ENCODE results near the gene NDUFAB1.
"Not testable (repeated sequence)": the region's sequence is repeated elsewhere in the genome, so short reads cannot be mapped to it uniquely, and the experiment has no call there.

Gene NDUFAB1

DNA sequence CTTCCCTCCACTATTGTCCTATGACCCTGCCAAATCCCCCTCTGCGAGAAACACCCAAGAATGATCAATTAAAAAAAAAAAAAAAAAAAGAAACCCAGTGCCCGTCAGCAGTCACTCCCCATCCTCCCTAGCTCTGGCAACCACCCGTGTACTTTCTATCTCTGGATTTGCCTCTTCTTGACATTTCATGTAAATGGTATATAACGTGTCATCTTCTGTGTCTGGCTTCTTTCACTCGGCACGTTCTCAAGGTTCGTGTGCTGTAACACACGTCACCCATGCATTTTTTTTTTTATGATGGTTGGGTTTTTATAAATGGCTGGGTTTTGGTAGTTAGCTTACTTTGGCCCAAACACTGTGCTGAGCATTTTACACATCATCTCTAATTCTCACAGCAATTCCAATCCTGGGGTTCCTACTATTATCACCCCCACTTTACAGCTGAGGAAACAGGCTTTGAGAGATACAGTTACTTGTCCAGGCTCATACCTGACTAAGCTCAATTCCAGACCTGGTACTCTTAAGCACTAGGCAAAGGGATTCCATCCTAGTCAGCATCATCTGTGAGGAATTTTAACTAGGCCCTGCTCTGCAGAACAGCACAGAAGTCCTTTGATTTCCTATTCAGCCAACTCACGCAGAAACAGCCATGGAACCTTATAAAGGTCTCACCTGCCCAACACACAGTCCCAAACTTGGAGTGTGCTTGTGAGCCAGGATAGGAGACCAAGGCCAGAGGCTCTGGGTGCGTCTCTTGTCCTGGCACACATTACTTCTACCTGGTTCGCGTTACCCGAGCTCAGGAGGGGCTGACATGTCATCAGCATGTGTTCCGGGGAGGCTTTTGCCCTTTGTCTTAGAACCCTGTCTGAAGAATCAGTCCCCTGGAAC, 11.7 kb downstream of the NDUFAB1 start:
- no peak for DNase-seq (ENCODE audit: low spot score)

DNA sequence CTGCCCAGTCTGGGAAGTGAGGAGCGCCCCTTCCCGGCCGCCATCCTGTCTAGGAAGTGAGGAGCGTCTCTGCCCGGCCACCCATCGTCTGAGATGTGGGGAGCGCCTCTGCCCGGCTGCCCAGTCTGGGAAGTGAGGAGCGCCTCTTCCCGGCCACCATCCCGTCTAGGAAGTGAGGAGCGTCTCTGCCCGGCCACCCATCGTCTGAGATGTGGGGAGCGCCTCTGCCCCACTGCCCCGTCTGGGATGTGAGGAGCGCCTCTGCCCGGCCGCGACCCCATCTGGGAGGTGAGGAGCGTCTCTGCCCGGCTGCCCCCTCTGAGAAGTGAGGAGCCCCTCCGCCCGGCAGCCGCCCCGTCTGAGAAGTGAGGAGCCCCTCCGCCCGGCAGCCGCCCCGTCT, 12.8 kb downstream of the NDUFAB1 start:
- not testable (repeated sequence) for DNase-seq (ENCODE audit: low spot score)

DNA sequence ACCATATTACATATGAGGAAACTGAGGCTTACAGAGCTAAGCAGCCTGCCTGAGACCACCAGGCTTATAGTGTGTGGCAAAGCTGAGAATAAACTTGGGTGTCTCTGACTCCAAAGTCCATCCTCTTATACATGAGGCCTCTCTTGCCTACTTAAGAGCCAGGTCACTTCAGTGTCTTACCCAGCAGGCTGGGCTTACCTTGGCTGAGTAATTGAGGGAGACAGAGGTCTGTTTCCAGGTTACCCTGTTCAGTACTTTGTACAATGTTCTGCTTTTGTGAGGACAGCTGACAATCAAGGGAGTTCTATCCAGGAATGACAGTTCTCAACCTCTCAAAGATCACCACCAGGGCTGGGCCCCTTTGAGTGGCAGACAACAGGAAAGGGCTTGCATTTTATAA, 14.4 kb downstream of the NDUFAB1 start:
- DNase-seq (ENCODE audit: low spot score) = no peak

DNA sequence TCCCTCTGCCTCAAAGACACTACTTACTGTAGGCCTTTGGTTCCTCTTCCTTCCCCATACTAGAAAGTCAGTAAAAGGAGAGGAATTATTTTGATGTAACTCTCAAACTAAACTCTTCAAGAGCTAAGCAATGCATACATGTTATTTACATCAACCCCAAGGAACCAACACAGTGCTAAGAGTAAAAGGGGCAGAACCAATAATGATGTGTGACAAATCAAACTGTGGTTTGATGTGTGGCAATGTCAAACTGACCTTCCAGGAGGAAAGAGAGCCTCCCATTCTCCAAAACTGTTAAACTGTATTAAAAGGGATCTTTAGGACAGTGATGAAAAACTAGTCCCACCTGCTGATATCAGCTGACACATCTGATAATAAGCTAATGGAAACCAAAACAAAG, 15.7 kb downstream of the NDUFAB1 start:
- no peak for DNase-seq (ENCODE audit: low spot score)

DNA sequence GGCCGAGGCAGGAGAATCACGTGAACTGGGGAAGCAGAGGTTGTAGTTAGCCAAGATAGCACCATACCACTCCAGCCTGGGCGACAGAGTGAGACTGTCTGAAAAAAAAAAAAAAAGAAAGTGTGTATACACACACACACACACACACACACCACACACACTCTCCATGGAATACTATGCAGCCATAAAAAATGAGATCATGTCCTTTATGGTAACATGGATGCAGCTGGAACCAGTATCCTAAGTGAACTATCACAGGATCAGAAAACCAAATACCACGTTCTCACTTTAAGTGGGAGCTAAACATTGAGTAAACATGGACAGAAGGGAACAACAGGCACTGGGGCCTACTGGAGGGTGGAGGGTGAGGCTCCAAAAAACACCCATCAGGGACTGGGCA, 16.7 kb downstream of the NDUFAB1 start:
- DNase-seq (ENCODE audit: low spot score) = no peak

DNA sequence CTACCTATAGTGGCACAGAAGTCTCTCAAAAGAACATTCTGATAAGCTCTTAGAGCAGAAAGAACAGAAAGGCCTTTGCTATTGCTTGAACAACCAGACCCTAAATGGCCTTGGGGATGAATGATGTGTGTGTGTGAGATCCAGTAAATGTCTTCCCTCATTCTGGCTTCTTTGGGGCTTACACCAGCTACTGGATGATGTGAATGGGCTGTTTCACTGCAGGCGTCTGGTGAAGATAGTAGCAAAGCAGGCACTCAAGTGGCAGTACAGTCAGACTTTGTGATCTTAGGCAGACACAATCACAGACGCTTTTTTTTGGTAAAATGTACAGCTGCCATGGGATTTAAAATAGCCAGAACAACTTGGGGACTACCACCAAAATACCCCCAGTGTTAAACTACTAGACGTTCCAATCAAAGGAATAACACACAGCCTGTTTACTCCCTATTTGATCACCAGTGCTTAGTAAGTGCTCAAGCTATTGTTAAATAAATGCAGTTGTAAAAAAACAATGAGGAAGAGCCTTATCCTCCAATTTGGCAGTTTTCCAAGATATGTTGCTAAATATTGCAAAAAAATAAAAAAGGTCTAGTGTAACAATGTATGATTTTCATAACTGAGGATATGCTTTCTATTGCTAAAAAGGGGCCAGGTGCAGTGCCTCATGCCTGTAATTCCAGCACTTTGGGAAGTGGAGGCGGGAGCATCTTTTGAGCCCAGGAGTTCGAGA, 17.9 kb downstream of the NDUFAB1 start:
- DNase-seq (ENCODE audit: low spot score) = no peak

DNA sequence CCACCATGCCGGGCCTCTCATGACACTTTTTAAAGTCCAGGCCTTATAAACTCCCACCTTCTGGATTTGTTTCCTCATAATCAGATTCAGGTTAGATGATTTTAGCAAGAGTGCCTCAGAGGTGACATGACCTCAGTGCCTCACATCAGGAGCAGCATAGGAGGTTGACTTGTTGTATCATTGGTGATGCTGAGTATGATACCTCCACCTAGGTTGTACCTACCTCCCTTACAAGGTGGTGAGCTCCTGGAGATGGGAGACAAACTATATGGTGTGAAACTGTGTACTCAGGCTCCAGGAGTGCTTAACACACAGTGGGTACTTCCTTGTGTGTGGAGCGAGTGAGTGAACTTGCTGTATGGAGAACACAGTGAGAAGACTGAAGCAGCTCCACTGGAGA, 18.6 kb downstream of the NDUFAB1 start:
- DNase-seq (ENCODE audit: low spot score) = no peak

DNA sequence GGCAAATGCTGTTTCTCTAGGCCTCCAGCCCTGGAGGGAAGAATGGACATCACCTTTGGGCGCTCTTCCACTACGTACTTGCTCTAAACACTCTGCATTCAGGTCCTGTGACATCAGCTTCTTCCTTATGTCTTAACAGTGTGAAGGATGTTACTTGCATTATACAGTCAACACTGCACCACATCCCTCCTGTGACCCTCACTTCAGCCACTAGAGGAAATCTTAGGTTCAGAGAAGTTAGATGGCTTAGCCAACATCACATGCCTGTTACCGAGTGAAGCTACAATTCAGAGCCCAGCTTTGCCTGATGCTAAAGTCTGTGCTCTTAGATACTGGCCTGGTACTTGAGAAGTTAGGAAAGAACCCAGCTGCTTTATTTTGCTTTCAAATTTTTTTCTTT, 20.3 kb downstream of the NDUFAB1 start:
- DNase-seq (ENCODE audit: low spot score) = no peak

DNA sequence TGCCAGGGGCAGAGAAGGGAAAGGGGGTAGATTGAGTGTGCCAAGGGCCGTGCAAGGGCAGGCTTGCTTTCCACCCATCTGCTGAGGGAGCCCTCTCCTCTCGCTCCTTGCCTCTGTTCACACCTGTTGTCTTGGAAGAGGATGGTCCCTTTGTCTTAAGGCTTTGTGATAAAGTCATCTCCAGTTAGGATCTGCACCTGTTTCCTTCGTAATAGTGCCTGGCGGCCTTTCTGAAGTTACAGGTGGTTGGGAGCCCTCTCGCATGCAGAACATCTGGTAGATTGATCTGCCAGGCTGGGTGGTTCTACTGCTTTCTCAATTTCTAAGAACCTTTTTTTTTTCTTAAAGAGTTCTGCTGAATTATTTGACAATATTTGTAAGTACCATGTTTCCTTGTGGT, 22.3 kb downstream of the NDUFAB1 start:
- DNase-seq (ENCODE audit: low spot score) = no peak

DNA sequence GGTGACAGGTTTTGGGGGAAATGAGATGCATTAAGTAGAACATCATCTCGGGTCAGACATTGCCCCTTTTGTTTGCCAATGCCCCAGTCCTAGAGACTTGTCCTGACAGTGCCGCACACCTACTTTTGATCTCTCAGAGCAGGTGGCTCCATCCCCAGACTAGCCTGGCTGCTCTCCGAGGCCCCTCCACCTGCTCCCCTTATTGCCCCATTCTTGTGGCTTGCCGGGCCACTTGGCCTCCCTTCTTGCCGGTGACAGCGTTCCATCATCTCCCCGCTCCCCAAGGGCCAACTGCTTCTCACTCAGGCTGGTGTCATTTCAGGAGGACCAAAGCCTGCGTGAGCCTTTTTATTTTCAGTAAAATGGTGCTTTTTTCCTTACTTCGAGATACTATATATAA, 23.7 kb downstream of the NDUFAB1 start:
- DNase-seq (ENCODE audit: low spot score) = no peak

DNA sequence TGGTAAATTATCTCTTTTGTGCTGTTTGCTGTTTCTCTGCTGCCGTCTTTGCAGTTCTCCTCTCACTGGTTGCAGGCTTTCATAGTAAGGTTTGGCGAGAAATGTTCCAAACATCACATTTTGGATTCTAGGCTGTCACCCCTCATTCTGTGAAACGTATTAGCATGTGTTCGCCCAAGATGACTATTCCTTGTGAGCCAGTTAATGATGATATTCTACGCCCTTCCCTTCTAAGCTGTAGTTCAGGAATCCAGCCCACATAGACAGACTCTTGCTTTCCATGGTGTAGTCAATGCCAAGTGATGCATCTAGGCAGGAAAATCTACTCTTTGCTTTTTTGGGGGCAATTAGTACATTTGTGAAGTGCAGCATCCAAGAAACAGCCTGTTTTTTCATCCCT, 24.2 kb downstream of the NDUFAB1 start:
- no peak for DNase-seq (ENCODE audit: low spot score)

DNA sequence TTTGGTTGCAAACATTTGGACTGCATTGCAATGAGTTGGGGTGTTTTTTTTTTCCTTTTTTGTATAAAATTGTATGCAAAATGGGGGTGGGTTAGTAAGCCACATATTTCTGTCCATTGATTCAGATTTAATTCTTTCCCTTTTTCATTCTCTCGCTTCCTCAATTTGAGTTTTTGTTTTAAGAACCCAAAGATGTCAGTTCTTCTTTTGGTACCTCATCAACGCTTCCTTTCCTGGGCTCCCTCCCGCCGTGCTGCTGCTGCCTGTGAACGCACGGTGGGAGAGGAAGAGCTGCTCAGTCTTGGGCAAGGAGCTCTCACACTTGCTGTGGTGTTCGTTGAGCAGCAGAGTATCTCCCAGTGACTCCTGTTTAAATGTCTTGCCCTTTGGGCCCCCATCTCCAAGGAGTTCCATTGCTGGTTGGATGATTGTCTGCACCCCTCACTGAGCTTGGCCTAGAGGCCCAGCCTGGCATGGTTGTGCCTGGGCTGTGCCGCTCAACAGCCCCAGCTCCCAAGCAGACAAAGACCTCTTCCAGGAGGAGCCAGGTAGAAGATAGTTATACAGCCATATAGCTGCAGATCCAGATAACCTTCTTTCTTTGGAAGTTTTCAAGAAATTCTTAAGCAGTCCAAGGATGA, 25.0 kb downstream of the NDUFAB1 start:
- DNase-seq (ENCODE audit: low spot score) = peak; percentile 71

DNA sequence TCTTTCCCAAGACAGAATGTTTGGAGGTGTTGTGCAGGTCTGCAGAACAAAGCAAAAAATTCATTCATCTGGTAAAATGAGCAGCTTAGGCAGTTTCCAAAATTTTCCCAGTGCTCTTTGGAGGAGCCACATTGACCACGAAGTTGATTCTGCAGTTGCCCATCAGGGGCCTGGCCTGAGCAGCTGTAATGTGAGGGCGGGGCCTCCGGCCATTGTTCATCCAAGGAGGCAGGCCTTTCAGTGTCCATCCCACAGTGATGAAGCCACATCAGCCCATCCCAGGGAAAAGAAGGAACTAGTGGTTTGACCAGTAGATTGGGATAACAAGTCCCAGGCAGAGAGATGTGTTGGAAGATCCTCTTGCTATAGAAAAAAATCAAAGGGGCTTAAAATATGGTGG, 28.5 kb downstream of the NDUFAB1 start:
- DNase-seq (ENCODE audit: low spot score) = no peak

DNA sequence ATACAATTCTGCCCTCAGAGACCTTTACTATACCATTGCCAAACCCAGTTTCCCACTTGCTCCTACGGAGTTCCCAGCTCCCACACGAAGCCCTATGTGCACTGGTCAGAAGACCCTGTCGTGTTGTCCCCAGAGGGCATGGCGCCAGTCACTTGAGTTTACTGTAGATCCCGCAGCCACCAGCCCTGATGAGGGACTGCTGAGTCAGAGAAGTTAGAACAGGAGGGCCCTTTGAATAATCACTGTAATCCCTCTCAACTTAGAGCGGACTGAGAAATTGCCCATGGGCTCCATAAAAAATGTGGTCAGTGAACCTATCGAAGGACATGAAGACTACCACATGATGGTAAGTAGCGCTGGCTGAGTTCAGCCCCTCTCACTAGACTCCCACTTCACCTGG, 29.4 kb downstream of the NDUFAB1 start:
- DNase-seq (ENCODE audit: low spot score) = no peak

DNA sequence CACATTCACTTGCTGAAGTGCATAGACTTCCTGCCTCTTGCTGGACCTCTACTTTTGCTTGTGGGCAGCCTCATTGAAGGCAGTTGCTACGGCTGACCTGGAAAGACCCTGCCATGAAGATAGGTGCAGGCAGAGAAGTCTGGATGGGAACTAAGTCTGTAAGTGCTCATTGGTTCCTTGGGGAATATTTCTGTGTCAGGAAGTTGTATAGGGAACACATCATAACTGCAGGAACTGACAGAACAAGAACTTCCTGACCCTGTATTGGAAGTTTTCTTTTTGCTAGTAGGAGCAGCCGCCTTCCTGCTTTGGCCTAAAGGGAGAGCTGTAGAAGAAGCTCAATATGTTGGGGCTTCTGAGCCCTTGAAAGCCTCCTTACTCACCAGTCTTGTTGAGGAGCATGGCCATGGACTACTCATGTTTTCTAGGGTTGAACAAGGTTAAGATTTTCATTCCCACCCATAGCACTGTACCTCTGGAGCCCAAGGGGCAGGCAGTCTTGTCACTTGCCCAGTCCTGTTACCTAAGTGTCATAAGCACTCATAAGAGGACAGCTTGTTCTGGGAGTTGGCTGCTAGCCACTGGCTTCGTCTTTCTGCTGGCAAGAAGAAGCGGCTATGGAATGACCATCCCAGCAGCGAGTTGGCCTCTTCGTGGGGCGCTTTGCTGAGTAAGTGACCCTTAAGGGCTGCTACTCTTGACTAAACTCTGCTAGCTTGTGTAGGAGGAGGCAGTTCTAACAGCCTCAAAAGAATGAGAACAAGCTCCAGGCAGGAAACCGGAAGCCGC, 31.3 kb downstream of the NDUFAB1 start:
- DNase-seq (ENCODE audit: low spot score) = no peak

DNA sequence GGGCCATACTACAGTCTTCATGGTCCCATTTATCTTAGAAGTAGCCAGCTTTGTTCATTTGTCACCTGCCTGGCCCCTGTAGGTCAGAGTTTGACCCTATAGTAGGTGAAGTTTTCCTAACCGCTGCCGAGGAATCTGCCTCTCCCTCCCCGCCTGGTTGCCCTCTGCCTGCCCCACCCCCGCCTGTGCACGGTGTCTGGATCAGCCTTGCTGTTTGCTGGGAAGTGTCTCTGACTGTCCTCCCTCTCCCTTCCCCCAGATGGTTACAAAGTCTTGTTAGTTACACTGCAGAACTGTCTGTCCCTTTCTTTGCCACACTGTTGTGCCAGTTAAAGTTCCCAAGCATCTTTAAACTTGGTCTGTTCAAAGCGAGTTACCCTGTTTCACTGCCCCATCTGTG, 32.9 kb downstream of the NDUFAB1 start:
- no peak for DNase-seq (ENCODE audit: low spot score)

DNA sequence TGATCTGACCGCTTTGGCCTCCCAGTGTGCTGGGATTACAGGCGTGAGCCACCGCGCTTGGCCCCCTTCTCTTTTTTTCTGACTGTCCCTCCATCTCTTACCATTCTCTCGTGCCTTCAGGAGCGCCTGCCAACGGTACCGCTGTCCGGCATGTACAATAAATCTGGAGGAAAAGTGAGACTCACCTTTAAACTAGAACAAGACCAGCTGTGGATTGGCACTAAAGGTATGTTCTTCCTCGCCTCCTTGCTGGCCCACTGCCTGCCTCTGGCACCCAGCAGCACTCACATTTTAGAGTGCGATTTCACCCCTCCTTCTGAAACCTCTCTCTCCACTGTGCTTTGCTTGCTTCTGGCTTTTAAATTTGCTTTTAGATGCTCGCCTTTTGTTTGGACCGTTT, 33.6 kb downstream of the NDUFAB1 start:
- DNase-seq (ENCODE audit: low spot score) = no peak

DNA sequence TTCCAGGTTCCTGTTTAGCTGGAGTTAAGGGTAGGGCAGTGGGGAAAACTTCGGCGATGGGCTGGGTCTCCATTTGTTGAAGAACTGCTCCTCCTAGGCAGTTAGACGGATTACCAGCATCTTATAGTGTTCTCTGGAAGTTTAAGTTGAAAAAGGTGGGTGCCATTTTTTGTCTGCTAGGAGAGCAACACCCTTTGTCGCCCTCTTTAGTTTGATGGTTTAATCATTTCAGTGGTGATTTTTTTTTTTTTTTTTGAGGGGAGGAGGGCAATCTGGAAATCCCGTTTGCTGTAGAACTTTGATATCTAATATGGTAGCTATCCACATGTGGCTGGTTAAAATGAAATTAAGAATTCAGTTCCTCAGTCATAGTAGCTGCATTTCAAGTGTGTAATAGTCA, 34.5 kb downstream of the NDUFAB1 start:
- DNase-seq (ENCODE audit: low spot score) = no peak

DNA sequence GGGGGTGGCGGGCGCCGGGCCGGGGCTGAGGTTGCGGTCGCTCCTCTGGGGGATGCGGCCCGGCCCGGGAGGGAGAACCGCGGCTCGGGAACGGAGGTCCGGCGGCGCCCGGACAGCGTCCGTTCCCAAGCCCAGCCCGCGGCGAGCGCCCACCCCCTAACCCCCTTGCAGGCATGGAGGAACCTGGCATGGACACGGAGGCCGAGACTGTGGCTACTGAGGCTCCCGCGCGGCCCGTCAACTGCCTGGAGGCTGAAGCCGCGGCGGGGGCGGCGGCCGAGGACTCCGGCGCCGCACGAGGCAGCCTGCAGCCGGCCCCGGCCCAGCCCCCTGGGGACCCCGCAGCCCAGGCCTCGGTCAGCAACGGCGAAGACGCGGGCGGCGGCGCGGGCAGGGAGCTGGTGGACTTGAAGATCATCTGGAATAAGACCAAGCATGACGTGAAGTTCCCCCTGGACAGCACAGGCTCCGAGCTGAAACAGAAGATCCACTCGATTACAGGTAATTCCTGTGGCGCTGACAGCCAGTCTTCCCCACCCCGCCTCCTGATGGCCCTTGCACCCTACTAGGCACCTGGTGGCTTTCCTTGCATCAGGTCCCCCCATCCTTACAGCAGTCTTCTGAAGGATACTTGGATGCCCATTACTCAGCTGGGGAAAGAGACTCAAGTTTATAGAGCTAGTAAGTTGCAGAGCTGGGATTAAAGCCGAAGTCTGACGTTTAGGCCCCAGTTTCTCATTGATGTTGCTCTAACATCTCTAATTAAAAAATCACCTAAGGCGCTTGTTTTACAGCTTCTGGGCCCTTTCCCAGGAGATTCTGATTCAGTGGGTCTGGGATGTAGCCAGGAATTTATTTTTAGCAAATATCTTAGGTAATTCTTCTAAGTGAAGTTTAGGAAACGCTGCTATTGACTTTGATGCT, 38.1 kb downstream of the NDUFAB1 start:
- no peak for DNase-seq (ENCODE audit: low spot score)

DNA sequence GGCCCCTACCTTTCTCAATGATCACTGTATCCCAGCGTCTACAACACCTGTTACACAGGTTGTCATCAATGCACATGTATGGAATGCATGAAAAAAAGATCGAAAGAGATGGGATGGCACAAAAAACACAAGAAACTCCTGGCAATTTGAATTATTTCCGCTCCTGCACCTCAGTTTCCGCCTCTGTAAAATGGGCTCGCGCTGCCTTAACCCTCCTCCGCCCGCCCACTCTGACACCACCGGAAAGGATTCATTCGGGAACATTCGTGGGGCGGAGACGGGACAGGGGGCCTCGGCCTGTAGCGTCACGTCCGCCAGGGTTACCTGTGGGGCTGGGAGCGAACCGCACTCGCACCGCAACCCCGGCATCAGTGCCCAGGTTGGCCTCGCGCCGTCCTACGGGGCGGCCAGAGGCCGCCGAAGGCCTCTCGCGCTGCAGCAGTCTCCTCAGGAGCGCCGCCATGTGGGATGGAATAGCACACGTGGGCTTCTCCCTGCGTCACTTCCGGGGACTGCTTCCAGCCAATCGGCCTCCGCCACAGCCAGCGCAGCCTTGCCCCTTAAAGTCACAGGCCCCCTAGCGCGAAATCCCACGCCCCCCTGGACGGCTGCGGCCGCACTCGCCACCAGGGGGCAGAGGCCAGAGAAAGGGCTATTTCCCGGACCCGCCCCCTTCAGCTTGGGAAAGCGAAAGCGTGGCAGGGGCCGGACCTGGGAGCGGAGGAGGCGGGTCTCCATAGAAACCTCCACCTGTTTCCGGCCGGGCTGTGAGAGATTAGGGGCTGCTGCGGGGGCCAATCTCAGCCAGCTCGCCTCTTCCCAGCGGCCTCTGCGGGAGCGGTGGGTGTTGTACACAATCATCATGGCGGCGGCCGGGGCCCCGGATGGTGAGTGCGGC, 39.0 kb downstream of the NDUFAB1 start, which contains the start of the genes EARS2 and UBFD1:
Gene EARS2, minus strand, starts transcription at position 470 of the 898 bp plus-strand sequence. Its CDS starts 7 bp downstream, at position 463.
Gene UBFD1, plus strand, starts transcription at position 847 of the 898 bp plus-strand sequence. Its CDS starts 16 bp downstream, at position 863.
- peak; percentile 96 for DNase-seq (ENCODE audit: low spot score)
